HepG2 (cell line): Measurements from ENCODE around the gene WFDC11. TPM values are rescaled to one million over a fixed set of nuclear protein-coding genes. Genes with fewer than 3 reads are reported as not detected.

Experiments used
- ATAC-seq: fragments of 200-7000 bp; cut with Tn5 transposase; 3 replicates; pipeline ENCODE4 v1.9.1; 2020; ENCODE audit warnings: mild to moderate bottlenecking, moderate library complexity
- BruUV-seq: library from RNA; stranded (reverse); fragments of 400-500 nt; replicated peaks from 2 replicates; lab custom pipeline; 2021; lab: Mats Ljungman, UMichigan
- CTCF ChIA-PET: fragments of 300-600 bp; formaldehyde crosslinking; extraction: SDS; loops from one replicate; lab custom pipeline; 2021; ENCODE audit warnings: low total read pairs, inconsistent platforms, low intra/inter-chr PET ratio; lab: Yijun Ruan, JAX
- POLR2A ChIA-PET: fragments of 350-600 bp; sonication (Branson Sonifier 250); formaldehyde crosslinking; loops from one replicate; lab custom pipeline; 2020; ENCODE audit warnings: antibody characterized with exemption, inconsistent platforms; lab: Yijun Ruan, JAX
- DNase-seq: peaks from one replicate; pipeline ENCODE4 v3.0.0-alpha.2; 2015; ENCODE audit warnings: low spot score
- FAIRE-seq: peaks from 3 replicates; lab custom pipeline; 2011; peaks lifted over from hg19 to GRCh38; lab: Jason Lieb, UNC
- H2AFZ ChIP-seq: one replicate; pipeline ENCODE4 v1.6.1; 2011; ENCODE audit warnings: low read length, inconsistent platforms
- H3K27ac ChIP-seq: fragments of 300-600 bp; 3 replicates; pipeline ENCODE4 v1.8.0; 2011; ENCODE audit warnings: mixed run types, mild to moderate bottlenecking, mixed read lengths, low read length, inconsistent platforms; ENCODE audit not compliant: insufficient read depth; ENCODE audit errors: extremely low read length
- H3K27me3 ChIP-seq, 2 experiments: fragments of 200-600 bp in 1 of 2; 2 replicates in 1 of 2; 3 replicates in 1 of 2; pipeline versions ENCODE4 v1.6.0 to v1.8.0; 2011; ENCODE audit warnings: low read length in 2 of 2, mild to moderate bottlenecking in 2 of 2, moderate library complexity in 2 of 2, inconsistent platforms in 1 of 2; ENCODE audit not compliant: insufficient read depth in 2 of 2, control insufficient read depth in 1 of 2
- H3K36me3 ChIP-seq, 2 experiments: fragments of 200-600 bp in 1 of 2; replicated peaks in 1 of 2; 2 replicates in 1 of 2; 3 replicates in 1 of 2; pipeline versions ENCODE4 v1.5.1 to v1.8.0; 2011; ENCODE audit warnings: low read length in 2 of 2, inconsistent platforms in 1 of 2; ENCODE audit not compliant: insufficient read depth in 2 of 2, control insufficient read depth in 1 of 2
- H3K4me1 ChIP-seq: 2 replicates; pipeline ENCODE4 v1.5.1; 2012; ENCODE audit warnings: low read length, inconsistent platforms; ENCODE audit not compliant: insufficient read depth
- H3K4me2 ChIP-seq: 2 replicates; pipeline ENCODE4 v1.6.0; 2011; ENCODE audit warnings: low read depth, low read length, inconsistent platforms
- H3K4me3 ChIP-seq, 3 experiments: fragments of 200-600 bp in 1 of 3; sonication (generic), shearing (Covaris generic) in 1 of 3; replicated peaks in 1 of 3; 2 replicates each; pipeline ENCODE4 v1.5.1; 2011 to 2016; ENCODE audit warnings: low read length in 3 of 3, inconsistent platforms in 2 of 3, low read depth in 2 of 3, mild to moderate bottlenecking in 2 of 3, control low read depth in 1 of 3, mixed read lengths in 1 of 3; ENCODE audit not compliant: insufficient read depth in 1 of 3
- H3K79me2 ChIP-seq: one replicate; pipeline ENCODE4 v1.6.1; 2011; ENCODE audit warnings: low read length, inconsistent platforms; ENCODE audit not compliant: insufficient read depth
- H3K9ac ChIP-seq: 2 replicates; pipeline ENCODE4 v1.6.0; 2011; ENCODE audit warnings: mild to moderate bottlenecking, low read depth, low read length, inconsistent platforms; ENCODE audit not compliant: insufficient read depth
- H3K9me3 ChIP-seq: 2 replicates; pipeline ENCODE4 v1.5.1; 2012; ENCODE audit warnings: mild to moderate bottlenecking, low read length
- H4K20me1 ChIP-seq: 2 replicates; pipeline ENCODE4 v1.6.0; 2011; ENCODE audit warnings: inconsistent platforms, mild to moderate bottlenecking, low read length, moderate library complexity; ENCODE audit not compliant: insufficient read depth
- EEA1 ChIP-seq: sonication (generic); formaldehyde crosslinking; IDR thresholded peaks from 2 replicates; pipeline ENCODE4 v1.5.1; 2020; ENCODE audit warnings: mild to moderate bottlenecking, missing genetic modification reagents, borderline replicate concordance
- GABPB1 ChIP-seq: IDR thresholded peaks from 2 replicates; pipeline ENCODE4 v1.6.1; 2016; ENCODE audit warnings: mild to moderate bottlenecking, missing genetic modification reagents, moderate library complexity, missing compliant biosample characterization
- GTF3A ChIP-seq: sonication (generic); formaldehyde crosslinking; conservative IDR thresholded peaks from 2 replicates; pipeline ENCODE4 v1.4.0; 2020; ENCODE audit warnings: mild to moderate bottlenecking, missing genetic modification reagents
- IRX3 ChIP-seq: sonication (generic); formaldehyde crosslinking; IDR thresholded peaks from 2 replicates; pipeline ENCODE4 v1.8.1; 2023; ENCODE audit warnings: mild to moderate bottlenecking, low read depth, missing genetic modification reagents, borderline replicate concordance
- MAZ ChIP-seq, 2 experiments: sonication (generic) in 1 of 2; formaldehyde crosslinking in 1 of 2; IDR thresholded peaks; 2 replicates each; pipeline versions ENCODE4 v1.5.0 to v1.6.1; 2012 to 2020; ENCODE audit warnings: low read depth in 2 of 2, mild to moderate bottlenecking in 2 of 2, borderline replicate concordance in 1 of 2, improper control_type of control experiment in 1 of 2, low read length in 1 of 2, missing genetic modification reagents in 1 of 2, moderate library complexity in 1 of 2
- ZBTB7B ChIP-seq: sonication (generic); formaldehyde crosslinking; IDR thresholded peaks from 2 replicates; pipeline ENCODE4 v1.4.0; 2020; ENCODE audit warnings: missing genetic modification reagents
- ZFP1 ChIP-seq: IDR thresholded peaks from 2 replicates; pipeline ENCODE4 v1.6.1; 2016
- ZIK1 ChIP-seq: sonication (generic); formaldehyde crosslinking; IDR thresholded peaks from 2 replicates; pipeline ENCODE4 v1.5.0; 2020; ENCODE audit warnings: mild to moderate bottlenecking, low read depth, missing genetic modification reagents, borderline replicate concordance
- ZNF10 ChIP-seq: sonication (generic); formaldehyde crosslinking; IDR thresholded peaks from 2 replicates; pipeline ENCODE4 v1.4.0; 2020; ENCODE audit warnings: mild to moderate bottlenecking, low read depth, missing genetic modification reagents, borderline replicate concordance
- ZNF326 ChIP-seq: sonication (generic); formaldehyde crosslinking; IDR thresholded peaks from 2 replicates; pipeline ENCODE4 v1.4.0; 2020; ENCODE audit warnings: missing genetic modification reagents, borderline replicate concordance
- ZNF550 ChIP-seq: sonication (generic); formaldehyde crosslinking; IDR thresholded peaks from 2 replicates; pipeline ENCODE4 v1.4.0; 2020; ENCODE audit warnings: mild to moderate bottlenecking, missing genetic modification reagents, borderline replicate concordance
- ZNF589 ChIP-seq: sonication (generic); formaldehyde crosslinking; conservative IDR thresholded peaks from 2 replicates; pipeline ENCODE4 v1.8.0; 2022; ENCODE audit warnings: mild to moderate bottlenecking, moderate library complexity, missing genetic modification reagents
- ZNF629 ChIP-seq: sonication (generic); formaldehyde crosslinking; conservative IDR thresholded peaks from 2 replicates; pipeline ENCODE4 v1.5.0; 2020; ENCODE audit warnings: missing genetic modification reagents
- in situ Hi-C: cut with HindIII; loops from 2 replicates; pipeline ENCODE4 v1.10.0; 2017; ENCODE audit warnings: low pct_unique_long_range_greater_than_20kb; ENCODE audit not compliant: extremely low pct_ligation_motif_present
- intact Hi-C: fragments of 100-400 bp; cut with micrococcal nuclease; formaldehyde crosslinking; loops from one replicate; pipeline ENCODE4 v1.10.0; 2022; ENCODE audit not compliant: unreplicated experiment
- polyA plus RNA-seq, 8 experiments: library from polyadenylated mRNA; depleted of rRNA in 3 of 8; stranded (reverse) in 7 of 8; unstranded in 1 of 8; fragments of >200 nt; fragmentation: Illumina TruSeq in 4 of 8; extraction: Trizol in 4 of 8; gene quantifications; 2 replicates each; pipeline versions ENCODE4 v1.2.1 to v1.2.3, GENCODE V29; 2011 to 2016; ENCODE audit warnings: low read depth in 4 of 8, missing spikeins in 1 of 8, mixed read lengths in 1 of 8; ENCODE audit not compliant: insufficient read depth in 1 of 8
- total RNA-seq, 5 experiments: library from RNA; depleted of rRNA; stranded (reverse); fragments of >200 nt; fragmentation: Illumina TruSeq; extraction: Trizol; gene quantifications; 2 replicates each; pipeline ENCODE4 v1.2.3, GENCODE V29; 2016; ENCODE audit warnings: low read depth in 1 of 5
- TF ChIP-seq, protein P1 (sequence below): IDR thresholded peaks from 2 replicates; pipeline ENCODE4 v1.6.1; 2016; ENCODE audit warnings: missing genetic modification reagents, missing compliant biosample characterization
- TF ChIP-seq, protein P2 (sequence below): sonication (generic); formaldehyde crosslinking; IDR thresholded peaks from 2 replicates; pipeline ENCODE4 v1.4.0; 2020; ENCODE audit warnings: mild to moderate bottlenecking, missing genetic modification reagents

Gene WFDC11
- total and polyA plus RNA-seq, 2 of the 13 experiments (the other 11 are each of a cell fraction or from before 2014, with no cell fraction given) = not detected

DNA sequence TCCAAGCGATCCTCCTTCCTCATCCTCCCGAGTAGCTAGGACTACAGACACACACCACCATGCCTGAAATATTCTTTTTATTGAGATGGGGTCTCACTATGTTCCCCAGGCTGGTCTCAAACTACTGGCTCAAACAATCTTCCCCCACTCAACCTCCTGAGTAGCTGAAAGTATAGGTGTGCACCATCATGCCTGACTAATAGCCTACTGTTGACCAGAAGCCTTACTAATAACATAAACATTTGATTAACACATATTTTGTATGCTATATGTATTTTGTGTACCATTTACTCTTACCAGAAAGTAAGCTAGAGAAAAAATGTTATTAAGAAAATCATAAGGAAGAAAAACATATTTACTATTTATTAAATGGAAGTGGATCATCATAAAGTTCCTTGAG is 52.4 kb downstream of the WFDC11 start (continued):
- TF ChIP-seq GABPB1 (CRISPR knock-in tag) = no peak
- no peak for TF ChIP-seq ZBTB7B (CRISPR knock-in tag)
- TF ChIP-seq MAZ (IDR thresholded peaks at IDR 0.05; ENCODE audit: borderline replicate concordance, low read depth, low read length) = no peak
- no peak for TF ChIP-seq MAZ (CRISPR knock-in tag; IDR thresholded peaks at IDR 0.05; ENCODE audit: low read depth)

DNA sequence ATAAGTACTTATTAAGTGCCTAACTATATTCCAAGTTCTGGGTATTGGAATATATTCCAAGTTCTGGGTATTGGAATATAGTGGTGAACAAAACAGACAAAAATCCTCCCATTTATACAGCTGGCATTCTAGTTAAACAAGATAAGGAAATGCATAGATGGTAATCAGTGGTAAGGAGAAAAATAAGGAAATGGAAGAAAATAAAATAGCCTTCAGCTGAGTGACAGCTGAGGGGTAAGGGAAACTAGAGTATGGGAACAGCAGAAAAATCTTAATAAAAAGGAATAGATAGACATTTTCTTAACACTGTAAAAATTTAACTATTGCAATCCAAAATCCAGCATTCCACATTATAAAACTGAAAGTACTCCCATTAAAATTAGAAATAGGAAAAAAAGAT is 57.7 kb downstream of the WFDC11 start:
- Histone ChIP-seq H3K4me1 (no peaks in the 10 kb centered on the region), H3K4me3 (no peak overlapping the region), H3K4me2 (no peak overlapping the region), H3K9ac (no peak overlapping the region), H3K79me2 (no peaks in the 10 kb centered on the region), H3K27ac (no peak overlapping the region), H3K9me3 (peaks cover 3% of the 10 kb centered on the region; the same call in 1 of the 2 replicates), H3K36me3 (no peaks in the 10 kb centered on the region), H3K27me3 (0 out of 5 replicates have a peak, but pooled peaks cover 0 to 3% of the 10 kb centered on the region in 2 experiments), H2AFZ (no peak overlapping the region), H4K20me1 (no peaks in the 10 kb centered on the region)
- POLR2A ChIA-PET = no interaction called here
- in situ Hi-C loops = no loop called here
- DNase-seq = no peak
- no TSS peak for BruUV-seq
- no peak for TF ChIP-seq ZNF589 (CRISPR knock-in tag)
- TF ChIP-seq IRX3 = no peak
- TF ChIP-seq, protein P1, sequence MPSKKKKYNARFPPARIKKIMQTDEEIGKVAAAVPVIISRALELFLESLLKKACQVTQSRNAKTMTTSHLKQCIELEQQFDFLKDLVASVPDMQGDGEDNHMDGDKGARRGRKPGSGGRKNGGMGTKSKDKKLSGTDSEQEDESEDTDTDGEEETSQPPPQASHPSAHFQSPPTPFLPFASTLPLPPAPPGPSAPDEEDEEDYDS (CRISPR knock-in tag) = no peak
- TF ChIP-seq GTF3A (CRISPR knock-in tag) = no peak
- TF ChIP-seq ZNF326 (CRISPR knock-in tag) = no peak
- no peak for TF ChIP-seq ZNF550 (CRISPR knock-in tag)
- no peak for TF ChIP-seq ZNF629
- no peak for TF ChIP-seq EEA1 (CRISPR knock-in tag)
- TF ChIP-seq, protein P2, sequence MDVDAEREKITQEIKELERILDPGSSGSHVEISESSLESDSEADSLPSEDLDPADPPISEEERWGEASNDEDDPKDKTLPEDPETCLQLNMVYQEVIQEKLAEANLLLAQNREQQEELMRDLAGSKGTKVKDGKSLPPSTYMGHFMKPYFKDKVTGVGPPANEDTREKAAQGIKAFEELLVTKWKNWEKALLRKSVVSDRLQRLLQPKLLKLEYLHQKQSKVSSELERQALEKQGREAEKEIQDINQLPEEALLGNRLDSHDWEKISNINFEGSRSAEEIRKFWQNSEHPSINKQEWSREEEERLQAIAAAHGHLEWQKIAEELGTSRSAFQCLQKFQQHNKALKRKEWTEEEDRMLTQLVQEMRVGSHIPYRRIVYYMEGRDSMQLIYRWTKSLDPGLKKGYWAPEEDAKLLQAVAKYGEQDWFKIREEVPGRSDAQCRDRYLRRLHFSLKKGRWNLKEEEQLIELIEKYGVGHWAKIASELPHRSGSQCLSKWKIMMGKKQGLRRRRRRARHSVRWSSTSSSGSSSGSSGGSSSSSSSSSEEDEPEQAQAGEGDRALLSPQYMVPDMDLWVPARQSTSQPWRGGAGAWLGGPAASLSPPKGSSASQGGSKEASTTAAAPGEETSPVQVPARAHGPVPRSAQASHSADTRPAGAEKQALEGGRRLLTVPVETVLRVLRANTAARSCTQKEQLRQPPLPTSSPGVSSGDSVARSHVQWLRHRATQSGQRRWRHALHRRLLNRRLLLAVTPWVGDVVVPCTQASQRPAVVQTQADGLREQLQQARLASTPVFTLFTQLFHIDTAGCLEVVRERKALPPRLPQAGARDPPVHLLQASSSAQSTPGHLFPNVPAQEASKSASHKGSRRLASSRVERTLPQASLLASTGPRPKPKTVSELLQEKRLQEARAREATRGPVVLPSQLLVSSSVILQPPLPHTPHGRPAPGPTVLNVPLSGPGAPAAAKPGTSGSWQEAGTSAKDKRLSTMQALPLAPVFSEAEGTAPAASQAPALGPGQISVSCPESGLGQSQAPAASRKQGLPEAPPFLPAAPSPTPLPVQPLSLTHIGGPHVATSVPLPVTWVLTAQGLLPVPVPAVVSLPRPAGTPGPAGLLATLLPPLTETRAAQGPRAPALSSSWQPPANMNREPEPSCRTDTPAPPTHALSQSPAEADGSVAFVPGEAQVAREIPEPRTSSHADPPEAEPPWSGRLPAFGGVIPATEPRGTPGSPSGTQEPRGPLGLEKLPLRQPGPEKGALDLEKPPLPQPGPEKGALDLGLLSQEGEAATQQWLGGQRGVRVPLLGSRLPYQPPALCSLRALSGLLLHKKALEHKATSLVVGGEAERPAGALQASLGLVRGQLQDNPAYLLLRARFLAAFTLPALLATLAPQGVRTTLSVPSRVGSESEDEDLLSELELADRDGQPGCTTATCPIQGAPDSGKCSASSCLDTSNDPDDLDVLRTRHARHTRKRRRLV (CRISPR knock-in tag) = no peak
- TF ChIP-seq ZNF10 (CRISPR knock-in tag) = no peak
- TF ChIP-seq ZFP1 (CRISPR knock-in tag) = no peak
- no peak for TF ChIP-seq ZIK1
- ATAC-seq = no peak
- no peak for FAIRE-seq
- intact Hi-C loops = no loop called here
- CTCF ChIA-PET = no interaction called here
